Activated T-helper 1 cell treated with anti-CD3 and anti-CD28 coated beads, Interleukin-12 subunit alpha, Interleukin-12 subunit beta, Interleukin-2, Interleukin-4 antibody, amounts not matched to agents 30 ng/mL and 10 ng/mL and 1 ng/mL, durations not matched to agents 14 hours and 24 hours and 36 hours (primary cell): ENCODE results near the gene ASB13. TPM values are rescaled to one million over a fixed set of nuclear protein-coding genes. Genes with fewer than 3 reads are reported as not detected.

Experiments
- DNase-seq: peaks from one replicate; pipeline ENCODE4 v3.0.0; 2021; ENCODE audit warnings: low spot score
- H3K27ac Mint-ChIP-seq: one replicate; pipeline ENCODE4 v1.8.0; 2021; ENCODE audit warnings: mild to moderate bottlenecking, mixed read lengths
- H3K27me3 Mint-ChIP-seq: one replicate; pipeline ENCODE4 v1.8.0; 2022; ENCODE audit warnings: mild to moderate bottlenecking, moderate library complexity, mixed read lengths; ENCODE audit not compliant: insufficient read depth
- H3K36me3 Mint-ChIP-seq: one replicate; pipeline ENCODE4 v1.8.0; 2021; ENCODE audit warnings: low read depth, mixed read lengths
- H3K4me1 Mint-ChIP-seq: one replicate; pipeline ENCODE4 v1.8.0; 2021; ENCODE audit warnings: low read depth, mixed read lengths
- H3K4me3 Mint-ChIP-seq: one replicate; pipeline ENCODE4 v1.8.0; 2021; ENCODE audit warnings: mild to moderate bottlenecking, moderate library complexity, mixed read lengths
- H3K9me3 Mint-ChIP-seq: one replicate; pipeline ENCODE4 v1.8.0; 2021; ENCODE audit warnings: mixed read lengths
- intact Hi-C: fragments of 100-400 bp; cut with micrococcal nuclease; formaldehyde crosslinking; loops from one replicate; pipeline ENCODE4 v1.15.1; 2024
- total RNA-seq: library from RNA; stranded (reverse); gene quantifications from 2 replicates; pipeline ENCODE4 v1.2.3, GENCODE V29; 2022

ASB13 gene
- total RNA-seq, 1 donor from 2014 or later, result 12.7 TPM

GRCh38 chr10:5590816-5591215 lies 75.6 kb downstream of the ASB13 start:
- H3K27me3 Mint-ChIP-seq, result peaks cover 27% of the 10 kb centered on the region
- DNase-seq, result no peak
- no peaks in the 10 kb centered on the region for H3K36me3 Mint-ChIP-seq
- H3K4me3 Mint-ChIP-seq, result no peak overlapping the region
- H3K27ac Mint-ChIP-seq, result no peak overlapping the region
- H3K9me3 Mint-ChIP-seq, result no peaks in the 10 kb centered on the region
- H3K4me1 Mint-ChIP-seq, result peaks cover 5% of the 10 kb centered on the region
- intact Hi-C loops, result no loop called here

GRCh38 chr10:5589661-5590511 lies 76.5 kb downstream of the ASB13 start:
- Mint-ChIP-seq H3K9me3 (no peaks in the 10 kb centered on the region), H3K27ac (no peak overlapping the region), H3K27me3 (peaks cover 21% of the 10 kb centered on the region), H3K4me1 (peaks cover 2% of the 10 kb centered on the region), H3K36me3 (no peaks in the 10 kb centered on the region), H3K4me3 (no peak overlapping the region)
- intact Hi-C loops, result no loop called here
- no peak for DNase-seq

DNA sequence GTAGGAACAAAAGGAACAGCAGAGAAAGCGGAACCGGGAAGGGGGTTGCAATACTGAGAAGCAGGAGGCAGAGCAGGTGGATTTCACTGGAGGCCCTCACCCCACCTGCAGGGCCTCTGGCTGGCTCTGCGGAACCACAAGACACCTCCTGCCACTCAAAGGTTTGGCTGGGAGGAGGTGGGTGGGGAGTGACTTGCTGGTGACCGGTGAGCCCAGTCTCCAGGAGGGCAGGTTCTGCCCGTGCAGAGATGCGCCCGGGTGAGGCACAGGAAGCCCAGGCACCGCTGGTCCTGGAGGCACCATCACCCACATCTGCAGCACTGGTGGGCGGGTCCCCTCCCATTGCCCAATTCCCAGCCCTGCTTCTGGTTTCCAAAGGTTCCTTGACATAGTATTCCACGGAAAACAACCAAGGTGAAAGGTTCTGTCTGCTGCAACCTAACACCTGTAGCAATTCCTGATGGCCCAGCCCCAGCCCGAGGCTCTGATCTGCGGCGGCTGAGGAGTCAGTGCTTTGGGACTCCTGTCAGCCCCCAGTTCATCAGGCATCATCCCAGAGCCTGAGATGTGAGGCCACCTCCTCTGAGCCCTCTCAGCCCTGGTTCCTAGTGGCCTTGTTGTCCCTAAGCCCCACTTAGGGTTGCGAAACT lies 77.3 kb downstream of the ASB13 start:
- no peak for DNase-seq
- intact Hi-C loops, result no loop called here
- Mint-ChIP-seq H3K27ac (no peak overlapping the region), H3K4me1 (no peaks in the 10 kb centered on the region), H3K4me3 (no peak overlapping the region), H3K27me3 (peaks cover 17% of the 10 kb centered on the region), H3K9me3 (no peaks in the 10 kb centered on the region), H3K36me3 (no peaks in the 10 kb centered on the region)

Other genes starting within 250 kb of the ASB13 start
- gene CALML5, start 167.0 kb downstream of the ASB13 start, total RNA-seq, result not detected in 2 replicates
- gene CALML3, start 141.6 kb downstream of the ASB13 start, total RNA-seq, result not detected in 2 replicates
- gene TASOR2, start 18.2 kb upstream of the ASB13 start, total RNA-seq, result 89.2 and 90.9 TPM in 2 replicates
- 288 and 290 TPM in 2 replicates for gene GDI2, start 146.8 kb upstream of the ASB13 start, total RNA-seq
- 11.3 and 12.4 TPM in 2 replicates for gene ANKRD16, start 223.3 kb upstream of the ASB13 start, total RNA-seq
- 66.9 and 70.6 TPM in 2 replicates for gene FBH1, start 223.6 kb upstream of the ASB13 start, total RNA-seq